Hippocampal formation (tissue), 2 donors: Measurements from ENCODE around the gene SNRPN.
A peak's percentile ranks its signal among the peaks of the same experiment; 100 is the strongest.
"Not testable (repeated sequence)": the region's sequence is repeated elsewhere in the genome, so short reads cannot be mapped to it uniquely, and the experiment has no call there.

ENCODE experiments used
- DNase-seq, 2 donors: peaks; one replicate each; lab custom pipeline; 2025; lab: John Stamatoyannopoulos, UW

SNRPN gene

GRCh38 chr15:24954783-24955530 is at the start of gene SNRPN, which contains the start of gene SNURF:
Gene SNRPN (plus strand): TSS chr15:24954987. CDS start chr15:24974454, 19,467 bp downstream.
Gene SNURF (plus strand): TSS chr15:24954987. CDS start chr15:24955049, 62 bp downstream.
- peak; percentile 29 to 50 for DNase-seq

- DNase-seq: no peak
These were observed 38.3 kb upstream of the SNRPN start for GRCh38 chr15:24916305-24917009.

GRCh38 chr15:24917431-24917830 is 37.4 kb upstream of the SNRPN start:
- no peak for DNase-seq

- no peak for DNase-seq
These were observed 35.3 kb upstream of the SNRPN start for GRCh38 chr15:24919446-24919845.

- DNase-seq: not testable (repeated sequence)
These were observed 32.0 kb upstream of the SNRPN start for GRCh38 chr15:24922781-24923180.

- DNase-seq: no peak
These were observed 30.6 kb upstream of the SNRPN start for GRCh38 chr15:24924153-24924552.

GRCh38 chr15:24924621-24925020 is 30.2 kb upstream of the SNRPN start:
- no peak for DNase-seq

GRCh38 chr15:24931874-24932732 is 22.7 kb upstream of the SNRPN start:
- not testable (repeated sequence) for DNase-seq

- DNase-seq: no peak
These were observed 21.1 kb upstream of the SNRPN start for GRCh38 chr15:24933716-24934115.

GRCh38 chr15:24938224-24938623 is 16.6 kb upstream of the SNRPN start:
- not testable (repeated sequence) for DNase-seq

GRCh38 chr15:24940236-24940635 is 14.6 kb upstream of the SNRPN start:
- DNase-seq: no peak

GRCh38 chr15:24943361-24943760 is 11.4 kb upstream of the SNRPN start:
- DNase-seq: no peak

GRCh38 chr15:24944954-24945353 is 9.8 kb upstream of the SNRPN start:
- no peak for DNase-seq

GRCh38 chr15:24945711-24946110 is 9.1 kb upstream of the SNRPN start:
- DNase-seq: peak in 1 of 2 donors; percentile 30

- no peak for DNase-seq
These were observed 6.3 kb upstream of the SNRPN start for GRCh38 chr15:24948495-24948894.

GRCh38 chr15:24955531-24955921 is 739 bp downstream of the SNRPN start:
- no peak for DNase-seq

GRCh38 chr15:24956111-24956838 is 1.5 kb downstream of the SNRPN start:
- DNase-seq: peak; percentile 54 to 66

- no peak for DNase-seq
These were observed 2.9 kb downstream of the SNRPN start for GRCh38 chr15:24957691-24958090.

- no peak for DNase-seq
These were observed 7.2 kb downstream of the SNRPN start for GRCh38 chr15:24961967-24962366.

- no peak for DNase-seq
These were observed 8.1 kb downstream of the SNRPN start for GRCh38 chr15:24962880-24963279.

GRCh38 chr15:24966364-24967103 is 11.7 kb downstream of the SNRPN start:
- DNase-seq: no peak
